Measurements from ENCODE around the gene CACNA1G. TPM values are rescaled to one million over a fixed set of nuclear protein-coding genes. Genes with fewer than 3 reads are reported as not detected.

Gene CACNA1G
- polyA plus RNA-seq, 1 donor (not counting 4 experiments of a cell fraction or from before 2014, with no cell fraction given), result 0.07 TPM

DNA sequence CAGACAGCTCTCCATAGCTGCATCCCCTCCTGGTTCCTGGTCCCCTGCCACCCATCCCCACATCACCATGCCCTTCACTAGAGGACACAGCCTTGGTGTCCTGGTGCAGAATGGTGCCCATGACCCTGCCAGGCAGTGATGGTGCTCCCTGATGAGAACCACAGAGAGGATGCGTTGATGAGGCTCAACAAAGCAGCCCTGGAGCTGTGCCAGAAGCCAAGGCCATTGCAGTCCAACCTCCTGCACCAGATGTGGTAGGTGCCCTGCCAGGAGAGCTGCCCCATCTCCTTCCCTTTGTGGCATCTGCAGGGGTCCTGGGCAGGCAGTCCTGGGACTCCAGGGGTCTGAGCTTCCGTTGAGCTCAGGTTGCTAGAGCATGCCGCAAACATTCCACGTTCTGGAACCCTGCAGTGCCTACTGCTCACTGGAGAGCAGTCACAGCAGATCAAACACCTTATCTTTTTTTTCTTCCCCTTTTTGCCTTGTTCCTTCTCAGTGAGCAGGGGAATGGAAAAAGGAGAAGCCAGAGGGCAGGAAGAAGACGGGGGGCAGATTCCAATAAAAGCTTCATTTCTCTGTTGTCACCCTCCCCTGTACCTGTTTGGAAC is 33.3 kb upstream of the CACNA1G start:
- Histone ChIP-seq H4K20me1 (ENCODE audit: control insufficient read depth, extremely low read depth, insufficient read depth, low read length) (no peaks in the 10 kb centered on the region), H3K4me3 (ENCODE audit: control insufficient read depth in 2 of 3, extremely low read depth in 1 of 3, insufficient read depth in 2 of 3, low read depth in 1 of 3, low read length in 3 of 3) (no peak overlapping the region), H3K27ac (ENCODE audit: control insufficient read depth, insufficient read depth, low read length) (no peak overlapping the region), H3K27me3 (ENCODE audit: control insufficient read depth, extremely low read depth, insufficient read depth, low read length) (no peaks in the 10 kb centered on the region), H2AFZ (ENCODE audit: control insufficient read depth, low read length) (no peak overlapping the region), H3K9me1 (ENCODE audit: control insufficient read depth, extremely low read depth, insufficient read depth, low read length) (no peaks in the 10 kb centered on the region), H3K9ac (ENCODE audit: control insufficient read depth, extremely low read depth, insufficient read depth, low read length) (no peak overlapping the region), H3K4me1 (ENCODE audit: control insufficient read depth, extremely low read depth, insufficient read depth, low read length) (peaks cover 26% of the 10 kb centered on the region), H3K9me3 (ENCODE audit: control insufficient read depth, low read depth, low read length) (no peaks in the 10 kb centered on the region), H3K4me2 (ENCODE audit: control insufficient read depth, extremely low read depth, insufficient read depth, low read depth, low read length) (no peak overlapping the region), H3K36me3 (ENCODE audit: control insufficient read depth in 2 of 2, extremely low read depth in 1 of 2, insufficient read depth in 2 of 2, low read length in 2 of 2) (no peaks in the 10 kb centered on the region), H3K79me2 (ENCODE audit: control insufficient read depth, insufficient read depth, low read length) (no peaks in the 10 kb centered on the region)
- DNase-seq (ENCODE audit: low read depth, low spot score) (no peak), FAIRE-seq (no peak)
- TF ChIP-seq, protein P1, sequence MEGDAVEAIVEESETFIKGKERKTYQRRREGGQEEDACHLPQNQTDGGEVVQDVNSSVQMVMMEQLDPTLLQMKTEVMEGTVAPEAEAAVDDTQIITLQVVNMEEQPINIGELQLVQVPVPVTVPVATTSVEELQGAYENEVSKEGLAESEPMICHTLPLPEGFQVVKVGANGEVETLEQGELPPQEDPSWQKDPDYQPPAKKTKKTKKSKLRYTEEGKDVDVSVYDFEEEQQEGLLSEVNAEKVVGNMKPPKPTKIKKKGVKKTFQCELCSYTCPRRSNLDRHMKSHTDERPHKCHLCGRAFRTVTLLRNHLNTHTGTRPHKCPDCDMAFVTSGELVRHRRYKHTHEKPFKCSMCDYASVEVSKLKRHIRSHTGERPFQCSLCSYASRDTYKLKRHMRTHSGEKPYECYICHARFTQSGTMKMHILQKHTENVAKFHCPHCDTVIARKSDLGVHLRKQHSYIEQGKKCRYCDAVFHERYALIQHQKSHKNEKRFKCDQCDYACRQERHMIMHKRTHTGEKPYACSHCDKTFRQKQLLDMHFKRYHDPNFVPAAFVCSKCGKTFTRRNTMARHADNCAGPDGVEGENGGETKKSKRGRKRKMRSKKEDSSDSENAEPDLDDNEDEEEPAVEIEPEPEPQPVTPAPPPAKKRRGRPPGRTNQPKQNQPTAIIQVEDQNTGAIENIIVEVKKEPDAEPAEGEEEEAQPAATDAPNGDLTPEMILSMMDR (optimal IDR thresholded peaks at IDR 0.05 in 1 of 3, IDR thresholded peaks at IDR 0.05 in 1 of 3, conservative IDR thresholded peaks at IDR 0.05 in 1 of 3; ENCODE audit: extremely low read depth in 1 of 3, insufficient read depth in 2 of 3, low read length in 3 of 3), result no peak
- no peak for TF ChIP-seq EZH2 (IDR thresholded peaks at IDR 0.05; ENCODE audit: low read length)
- dilution Hi-C loops (cut with MboI; ENCODE audit: extremely low pct_ligation_motif_present, low sequenced_read_pairs), result no loop called here

DNA sequence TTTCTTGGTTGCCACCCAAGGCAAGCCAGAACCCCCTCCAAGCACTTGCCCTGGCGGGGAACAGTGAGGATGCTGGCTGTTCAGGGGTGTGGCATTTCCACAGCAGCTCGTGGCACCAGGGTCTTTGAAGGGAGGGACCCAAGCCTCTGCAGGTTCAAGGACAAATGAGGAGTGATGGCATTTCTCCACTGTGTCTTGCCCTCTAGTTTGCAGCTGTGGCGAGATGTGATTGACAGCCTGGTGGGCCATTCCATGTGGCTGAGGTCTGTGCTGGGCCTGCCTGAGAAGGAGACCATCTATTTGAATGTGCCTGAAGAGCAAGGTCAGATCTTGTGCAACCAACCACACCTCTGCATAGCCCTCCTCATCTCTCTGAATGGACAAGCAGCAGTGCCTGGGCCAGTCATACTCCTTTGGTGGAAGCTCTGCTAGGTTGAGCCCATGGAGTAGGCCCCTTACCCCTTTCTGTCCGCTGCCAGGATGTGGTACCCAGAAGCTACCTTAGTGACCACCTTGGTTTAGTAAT is 32.5 kb upstream of the CACNA1G start:
- no peaks in the 10 kb centered on the region for H3K9me1 ChIP-seq (ENCODE audit: control insufficient read depth, extremely low read depth, insufficient read depth, low read length)
- FAIRE-seq (no peak), DNase-seq (ENCODE audit: low read depth, low spot score) (no peak)
- no peaks in the 10 kb centered on the region for H3K27me3 ChIP-seq (ENCODE audit: control insufficient read depth, extremely low read depth, insufficient read depth, low read length)
- H3K4me1 ChIP-seq (ENCODE audit: control insufficient read depth, extremely low read depth, insufficient read depth, low read length), result peaks cover 23% of the 10 kb centered on the region
- peaks cover 7% of the 10 kb centered on the region for H3K79me2 ChIP-seq (ENCODE audit: control insufficient read depth, insufficient read depth, low read length)
- dilution Hi-C loops (cut with MboI; ENCODE audit: extremely low pct_ligation_motif_present, low sequenced_read_pairs), result no loop called here
- H3K4me3 ChIP-seq (ENCODE audit: control insufficient read depth in 2 of 3, extremely low read depth in 1 of 3, insufficient read depth in 2 of 3, low read depth in 1 of 3, low read length in 3 of 3), result no peak overlapping the region
- no peak overlapping the region for H2AFZ ChIP-seq (ENCODE audit: control insufficient read depth, low read length)
- no peak overlapping the region for H3K27ac ChIP-seq (ENCODE audit: control insufficient read depth, insufficient read depth, low read length)
- no peaks in the 10 kb centered on the region for H3K36me3 ChIP-seq (ENCODE audit: control insufficient read depth in 2 of 2, extremely low read depth in 1 of 2, insufficient read depth in 2 of 2, low read length in 2 of 2)
- TF ChIP-seq, protein P1 (optimal IDR thresholded peaks at IDR 0.05 in 1 of 3, IDR thresholded peaks at IDR 0.05 in 1 of 3, conservative IDR thresholded peaks at IDR 0.05 in 1 of 3; ENCODE audit: extremely low read depth in 1 of 3, insufficient read depth in 2 of 3, low read length in 3 of 3), result no peak
- TF ChIP-seq EZH2 (IDR thresholded peaks at IDR 0.05; ENCODE audit: low read length), result no peak
- H3K9me3 ChIP-seq (ENCODE audit: control insufficient read depth, low read depth, low read length), result no peaks in the 10 kb centered on the region
- no peak overlapping the region for H3K9ac ChIP-seq (ENCODE audit: control insufficient read depth, extremely low read depth, insufficient read depth, low read length)
- H3K4me2 ChIP-seq (ENCODE audit: control insufficient read depth, extremely low read depth, insufficient read depth, low read depth, low read length), result no peak overlapping the region
- no peaks in the 10 kb centered on the region for H4K20me1 ChIP-seq (ENCODE audit: control insufficient read depth, extremely low read depth, insufficient read depth, low read length)
